ENCODE results near the gene NOTCH2. TPM values are rescaled to one million over a fixed set of nuclear protein-coding genes. Genes with fewer than 3 reads are reported as not detected.

NOTCH2 gene
- polyA plus RNA-seq, 3 donors from 2014 or later = 11.6 to 38.1 (median 16.7) TPM

DNA sequence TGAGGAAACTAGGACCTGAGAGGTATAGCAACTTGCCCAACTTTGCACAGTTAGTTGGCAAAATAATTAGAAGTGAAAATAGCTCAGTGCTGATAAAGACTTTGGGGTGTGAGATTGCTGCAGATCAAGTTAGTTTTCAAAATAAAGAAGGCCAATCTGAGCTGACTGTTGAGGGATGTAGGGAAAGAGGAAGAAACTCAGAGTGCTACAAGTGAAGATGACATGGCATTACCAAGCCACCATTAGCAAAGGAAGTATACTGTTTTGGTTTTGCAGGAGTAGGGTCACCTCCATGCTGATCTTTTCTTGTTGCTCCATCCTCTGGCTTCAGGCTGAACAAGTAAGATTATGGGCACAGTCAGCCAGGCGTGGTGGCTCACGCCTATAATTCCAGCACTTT, 94.5 kb downstream of the NOTCH2 start:
- Mint-ChIP-seq H3K27ac (peak overlapping the region in 3 of 6 donors; percentile 4 to 31 (median 16)), H3K4me1 (peaks cover 18 to 31% of the 10 kb centered on the region in 2 donors), H3K36me3 (peaks cover 5 to 25% (median 10%) of the 10 kb centered on the region in 3 donors), H3K9me3 (no peaks in the 10 kb centered on the region), H3K4me3 (no peak overlapping the region), H3K27me3 (ENCODE audit: low read depth in 3 of 3) (no peaks in the 10 kb centered on the region)
- no peak for DNase-seq

DNA sequence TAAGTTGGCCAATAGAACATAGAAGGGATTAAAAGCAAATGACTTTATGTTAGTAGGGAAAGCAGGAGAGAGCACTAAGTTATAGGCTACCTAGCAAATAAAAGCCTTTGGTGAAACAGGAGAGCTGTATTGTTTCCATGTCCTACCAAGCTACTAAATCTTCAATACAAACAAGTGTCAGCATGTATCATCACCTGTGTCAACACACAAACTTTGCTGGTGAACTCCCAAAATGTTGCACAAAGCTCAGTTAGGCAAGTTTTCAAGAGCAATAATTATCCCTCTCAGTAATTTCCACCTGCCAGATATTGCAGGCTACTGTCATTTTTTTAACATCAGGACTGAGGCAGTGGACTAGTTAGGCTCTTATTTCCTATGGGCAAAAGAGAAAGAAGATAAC, 95.4 kb downstream of the NOTCH2 start:
- Mint-ChIP-seq H3K4me1 (peaks cover 18 to 29% of the 10 kb centered on the region in 2 donors), H3K27ac (no peak overlapping the region), H3K9me3 (no peaks in the 10 kb centered on the region), H3K4me3 (no peak overlapping the region), H3K36me3 (peaks cover 5 to 25% (median 10%) of the 10 kb centered on the region in 3 donors), H3K27me3 (ENCODE audit: low read depth in 3 of 3) (no peaks in the 10 kb centered on the region)
- DNase-seq = no peak

DNA sequence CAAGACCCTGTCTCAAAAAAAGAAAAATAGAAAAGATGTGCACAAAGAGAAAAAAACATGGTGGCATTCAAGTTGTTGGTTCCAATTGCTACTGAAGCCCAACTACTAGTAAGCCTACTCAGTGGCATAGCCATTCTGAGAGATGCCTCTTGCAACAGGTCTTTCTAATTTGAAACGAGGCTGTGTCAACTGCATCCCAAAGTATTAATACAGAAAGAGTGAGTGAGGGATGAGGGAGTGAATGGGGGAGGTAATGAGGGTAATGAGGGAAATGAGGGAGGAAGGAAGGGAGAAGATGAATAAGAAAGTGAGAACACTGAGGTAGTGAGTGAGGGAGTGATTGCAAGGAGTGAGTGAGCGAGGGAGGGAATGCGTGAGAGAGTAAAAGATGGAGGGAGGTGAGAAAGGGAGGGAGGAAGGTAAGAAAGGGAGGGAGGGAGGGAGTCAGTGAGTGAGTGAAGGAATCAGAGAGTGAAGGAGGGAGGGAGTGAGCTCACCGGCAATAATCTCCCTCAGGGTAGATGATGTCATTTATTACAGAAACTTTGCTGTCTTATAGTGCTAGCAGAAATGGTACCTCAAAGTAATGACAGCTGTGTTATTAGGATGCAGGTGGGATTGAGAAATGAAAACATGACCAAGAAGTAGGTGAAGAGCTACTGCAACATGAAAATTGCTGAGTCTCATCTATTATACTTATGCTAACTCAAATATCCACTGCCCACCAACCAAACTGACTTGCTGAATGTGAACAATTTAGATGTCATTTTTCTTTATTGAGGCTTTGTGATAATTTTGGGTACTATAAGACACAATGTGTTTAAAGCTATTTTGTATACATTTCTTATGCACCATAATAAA, 97.5 kb downstream of the NOTCH2 start:
- no peaks in the 10 kb centered on the region for H3K9me3 Mint-ChIP-seq
- no peak overlapping the region for H3K4me3 Mint-ChIP-seq
- peaks cover 6 to 26% (median 9%) of the 10 kb centered on the region in 3 donors for H3K36me3 Mint-ChIP-seq
- DNase-seq = no peak
- peaks cover 8 to 17% of the 10 kb centered on the region in 2 donors for H3K4me1 Mint-ChIP-seq
- peak overlapping the region in 2 of 6 donors; percentile 16 to 24 for H3K27ac Mint-ChIP-seq
- H3K27me3 Mint-ChIP-seq (ENCODE audit: low read depth in 3 of 3) = no peaks in the 10 kb centered on the region

DNA sequence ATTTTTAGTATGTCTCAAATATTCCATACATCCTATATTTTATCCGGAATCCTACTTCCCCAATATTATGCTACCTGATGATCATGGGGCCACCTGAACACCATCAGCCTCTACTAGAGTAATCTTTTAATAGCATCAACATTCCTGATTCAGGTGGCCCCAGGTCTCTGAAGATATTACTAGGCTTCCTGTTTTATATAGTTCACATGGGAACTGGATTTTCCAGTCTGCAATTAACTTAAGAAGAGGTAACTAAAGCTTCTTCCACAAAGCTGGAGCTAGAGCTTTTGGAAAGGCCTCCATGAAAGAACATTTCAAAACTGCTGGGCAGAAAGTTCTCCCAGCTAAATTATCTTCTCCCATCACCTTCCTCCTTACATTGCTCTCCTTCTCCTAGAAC, 100.9 kb downstream of the NOTCH2 start:
- no peak for DNase-seq
- Mint-ChIP-seq H3K9me3 (no peaks in the 10 kb centered on the region), H3K27me3 (ENCODE audit: low read depth in 3 of 3) (no peaks in the 10 kb centered on the region), H3K27ac (peak overlapping the region in 4 of 6 donors; percentile 46 to 77 (median 62)), H3K4me1 (peaks cover 4 to 6% of the 10 kb centered on the region in 2 donors), H3K36me3 (peaks cover 29 to 45% (median 36%) of the 10 kb centered on the region in 3 donors), H3K4me3 (no peak overlapping the region)

DNA sequence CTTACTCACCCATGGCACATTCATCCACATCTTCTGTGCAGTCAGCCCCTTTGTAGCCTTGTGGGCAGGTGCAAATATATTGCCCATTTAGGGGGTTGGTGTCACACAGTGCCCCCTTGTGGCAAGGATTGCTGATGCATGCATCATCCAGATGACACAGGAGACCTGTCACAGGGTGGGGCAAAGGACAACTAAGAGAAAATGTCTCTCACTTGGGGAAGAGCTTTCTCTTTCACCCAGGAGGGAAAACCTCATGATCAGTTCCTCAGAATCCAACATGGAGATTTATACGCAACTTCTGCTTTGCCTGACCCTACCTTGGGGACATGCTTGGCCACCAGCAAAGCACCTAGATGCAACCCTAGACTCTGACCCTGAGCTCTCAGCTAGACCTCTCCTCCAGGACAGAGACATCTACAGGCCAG, 101.4 kb downstream of the NOTCH2 start:
- Mint-ChIP-seq H3K4me3 (no peak overlapping the region), H3K27ac (peak overlapping the region; percentile 36 to 79 (median 57)), H3K4me1 (peaks cover 4 to 6% of the 10 kb centered on the region in 2 donors), H3K9me3 (no peaks in the 10 kb centered on the region), H3K36me3 (peaks cover 30 to 48% (median 37%) of the 10 kb centered on the region in 3 donors), H3K27me3 (ENCODE audit: low read depth in 3 of 3) (no peaks in the 10 kb centered on the region)
- peak; percentile 50 to 59 (median 55) for DNase-seq

DNA sequence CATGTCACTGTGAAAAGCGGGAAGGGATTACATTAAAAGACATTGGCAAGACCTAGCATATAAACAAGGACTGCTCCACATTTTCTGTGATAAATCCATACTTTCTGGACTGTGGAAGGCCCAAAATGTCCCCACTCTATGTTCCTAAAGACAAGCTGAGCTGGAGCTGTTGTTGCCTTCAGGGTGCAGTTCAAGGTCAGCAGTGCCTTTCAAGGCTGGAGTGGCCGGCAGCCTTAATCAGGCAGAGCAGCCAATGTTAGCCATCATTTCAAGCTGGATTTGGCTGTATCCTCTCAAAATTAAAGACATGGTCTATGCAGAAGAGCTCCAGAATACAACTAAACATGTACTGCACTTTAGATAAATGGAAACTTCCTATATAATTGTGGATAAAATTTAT, 102.8 kb downstream of the NOTCH2 start:
- no peak for DNase-seq
- Mint-ChIP-seq H3K9me3 (no peaks in the 10 kb centered on the region), H3K27ac (no peak overlapping the region), H3K4me1 (peaks cover 4 to 6% of the 10 kb centered on the region in 2 donors), H3K4me3 (no peak overlapping the region), H3K36me3 (peaks cover 36 to 58% (median 40%) of the 10 kb centered on the region in 3 donors), H3K27me3 (ENCODE audit: low read depth in 3 of 3) (peaks cover 0 to 2% (median 0%) of the 10 kb centered on the region in 3 donors)

DNA sequence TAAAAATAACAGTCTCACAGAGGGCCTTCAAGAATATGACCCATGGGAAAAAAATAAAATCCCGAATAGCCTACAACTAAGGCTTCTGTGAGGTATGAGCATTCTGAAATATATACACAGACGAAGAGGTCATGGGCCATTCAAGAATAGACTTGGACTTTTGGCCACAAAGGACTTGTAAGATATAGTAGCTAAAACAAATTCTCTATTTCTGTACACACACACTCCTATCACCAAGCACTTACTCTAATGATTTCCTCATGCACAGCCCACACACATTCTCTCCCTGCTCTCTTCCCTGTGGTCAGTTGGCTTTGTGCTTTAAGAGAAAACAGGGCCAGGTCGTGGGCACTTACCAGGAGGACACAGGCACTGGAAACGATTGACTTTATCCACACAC, 103.4 kb downstream of the NOTCH2 start:
- Mint-ChIP-seq H3K4me3 (no peak overlapping the region), H3K4me1 (peaks cover 4 to 6% of the 10 kb centered on the region in 2 donors), H3K27ac (peak overlapping the region in 1 of 6 donors; percentile 33), H3K9me3 (no peaks in the 10 kb centered on the region), H3K27me3 (ENCODE audit: low read depth in 3 of 3) (peaks cover 0 to 2% (median 0%) of the 10 kb centered on the region in 3 donors), H3K36me3 (peaks cover 36 to 52% (median 43%) of the 10 kb centered on the region in 3 donors)
- DNase-seq = no peak

DNA sequence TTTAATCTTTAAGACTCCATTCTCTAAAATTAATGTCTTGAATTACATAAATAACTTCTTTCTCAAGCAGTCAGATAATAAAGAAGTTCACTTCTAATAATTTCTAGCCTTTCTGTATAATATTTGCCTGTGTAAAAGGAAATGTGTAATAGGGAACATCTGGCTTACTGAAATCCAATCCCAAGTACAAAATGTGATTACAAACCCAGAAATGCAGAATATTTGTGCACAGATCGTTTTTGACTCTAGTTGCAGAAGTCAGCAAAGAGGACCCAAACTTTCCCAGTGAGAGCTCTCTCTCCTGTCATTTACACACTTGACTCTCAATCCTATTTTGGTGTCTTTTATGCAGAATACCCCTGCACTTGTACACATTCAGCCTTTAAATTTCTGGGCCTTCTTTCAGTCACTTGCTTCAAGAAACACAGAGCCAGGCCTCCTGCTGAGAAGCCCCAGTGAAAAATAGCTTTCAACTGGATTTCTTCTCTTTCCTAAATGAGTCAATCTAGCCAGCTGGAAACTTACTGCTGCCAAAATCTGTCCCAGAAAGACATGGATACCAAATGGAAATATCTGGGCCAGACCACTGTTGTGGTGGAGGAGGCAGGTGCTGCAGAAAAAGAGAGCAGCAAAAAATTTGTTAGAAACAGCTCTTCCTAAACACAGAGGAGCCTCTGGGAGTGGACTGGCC, 104.6 kb downstream of the NOTCH2 start:
- Mint-ChIP-seq H3K9me3 (no peaks in the 10 kb centered on the region), H3K27ac (peak overlapping the region in 2 of 6 donors; percentile 5 to 65), H3K4me3 (no peak overlapping the region), H3K27me3 (ENCODE audit: low read depth in 3 of 3) (peaks cover 0 to 2% (median 0%) of the 10 kb centered on the region in 3 donors), H3K36me3 (peaks cover 34 to 46% (median 44%) of the 10 kb centered on the region in 3 donors), H3K4me1 (peaks cover 4 to 6% of the 10 kb centered on the region in 2 donors)
- no peak for DNase-seq

DNA sequence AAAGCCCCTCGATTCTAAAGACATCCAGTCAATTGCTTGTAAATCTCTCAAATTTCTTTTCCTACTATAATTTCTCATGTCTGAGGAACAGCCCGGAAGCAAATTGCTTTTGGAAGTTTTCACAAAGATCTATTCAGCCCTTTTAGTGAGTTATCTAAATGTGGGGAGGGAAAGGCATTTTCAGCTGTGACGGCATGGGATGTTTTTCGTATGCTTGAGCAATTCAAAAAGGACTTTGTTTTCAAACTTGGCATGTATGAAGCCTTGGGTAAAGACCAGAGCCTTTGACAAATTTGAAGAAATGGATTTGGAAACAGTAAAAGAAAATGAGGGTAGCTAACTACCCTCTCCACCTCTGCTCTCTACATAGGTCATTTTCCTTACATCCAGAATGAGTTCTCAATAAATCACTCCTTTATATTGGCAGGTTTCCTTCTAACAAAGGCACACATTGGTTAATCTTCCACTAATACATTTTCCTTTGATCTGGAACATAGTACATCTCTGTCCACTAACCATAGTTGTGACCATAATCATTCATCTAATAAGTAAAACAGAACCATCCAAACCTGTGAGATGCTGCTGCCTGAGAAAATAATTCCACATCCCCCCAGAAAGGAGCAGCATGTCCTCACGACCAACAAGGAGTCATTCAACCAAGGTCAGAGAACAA, 107.0 kb downstream of the NOTCH2 start:
- Mint-ChIP-seq H3K36me3 (peaks cover 34 to 55% (median 48%) of the 10 kb centered on the region in 3 donors), H3K9me3 (no peaks in the 10 kb centered on the region), H3K4me3 (no peak overlapping the region), H3K27ac (no peak overlapping the region), H3K27me3 (ENCODE audit: low read depth in 3 of 3) (peaks cover 0 to 2% (median 0%) of the 10 kb centered on the region in 3 donors), H3K4me1 (peaks cover 0 to under 1% of the 10 kb centered on the region in 2 donors)
- no peak for DNase-seq

DNA sequence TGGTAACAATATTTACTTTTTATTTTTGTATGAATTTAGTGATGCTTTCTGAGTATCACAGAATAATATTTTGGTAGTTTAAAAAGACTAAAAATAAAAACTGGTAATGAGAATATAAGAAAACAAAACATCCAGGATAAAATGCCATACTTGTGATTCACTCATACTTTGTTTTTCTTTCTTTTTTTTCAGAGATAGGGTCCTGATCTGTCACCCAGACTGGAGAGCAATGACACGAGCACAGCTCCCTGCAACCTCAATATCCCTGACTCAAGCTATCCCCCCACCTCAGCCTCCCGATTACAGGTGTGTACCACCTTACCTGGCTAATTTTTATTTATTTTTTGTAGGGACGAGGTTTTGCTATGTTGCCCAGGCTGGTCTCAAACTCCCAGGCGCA, 109.0 kb downstream of the NOTCH2 start:
- H3K36me3 Mint-ChIP-seq = peaks cover 24 to 46% (median 39%) of the 10 kb centered on the region in 3 donors
- peaks cover 4 to 18% of the 10 kb centered on the region in 2 donors for H3K4me1 Mint-ChIP-seq
- no peak overlapping the region for H3K4me3 Mint-ChIP-seq
- no peak overlapping the region for H3K27ac Mint-ChIP-seq
- H3K27me3 Mint-ChIP-seq (ENCODE audit: low read depth in 3 of 3) = peaks cover 0 to 2% (median 0%) of the 10 kb centered on the region in 3 donors
- DNase-seq = no peak
- H3K9me3 Mint-ChIP-seq = no peaks in the 10 kb centered on the region

DNA sequence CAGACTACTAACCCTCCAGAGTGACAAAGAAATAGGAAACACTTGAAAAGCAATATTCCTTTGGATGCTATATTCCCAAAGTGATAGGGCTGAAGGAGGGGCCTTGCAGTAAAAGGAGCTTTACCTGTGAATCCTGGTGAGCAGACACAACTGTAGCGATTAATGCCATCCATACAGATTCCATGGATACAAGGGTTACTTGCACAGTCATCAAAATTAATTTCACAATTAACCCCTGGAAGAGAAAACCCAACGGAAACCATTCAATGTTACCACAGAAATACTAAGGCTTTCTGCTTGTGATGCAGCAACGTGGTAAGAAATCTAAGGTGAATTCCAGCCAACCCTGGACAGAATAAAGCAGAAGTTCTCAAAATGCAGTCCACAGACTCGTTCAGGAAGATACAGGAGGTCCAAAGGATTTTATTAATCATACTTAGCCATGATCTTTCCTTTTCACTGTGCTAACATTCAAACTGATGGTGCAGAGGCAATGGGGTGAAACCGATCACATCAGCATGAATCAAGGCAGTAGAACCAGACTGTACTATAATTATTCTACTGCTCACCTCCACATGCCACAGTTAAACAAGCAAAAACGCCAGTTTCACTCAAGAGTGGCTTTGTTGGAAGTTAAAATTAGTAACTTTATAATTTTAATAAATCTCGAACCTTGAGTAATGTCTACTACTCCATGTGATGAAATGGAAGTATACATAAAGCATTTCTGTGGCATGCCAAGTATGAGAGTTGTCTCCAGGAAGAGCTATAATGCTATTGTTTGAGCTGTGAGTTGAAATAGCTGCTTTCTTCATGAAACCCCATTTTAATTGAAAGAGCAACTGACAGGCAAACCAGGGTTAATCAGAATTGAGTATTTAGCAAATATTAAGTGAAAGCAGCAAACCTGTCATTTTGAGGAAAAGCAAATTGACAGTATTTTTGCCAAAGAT, 109.9 kb downstream of the NOTCH2 start:
- no peak for DNase-seq
- Mint-ChIP-seq H3K4me3 (no peak overlapping the region), H3K27ac (no peak overlapping the region), H3K36me3 (peaks cover 15 to 44% (median 34%) of the 10 kb centered on the region in 3 donors), H3K27me3 (ENCODE audit: low read depth in 3 of 3) (peaks cover 0 to 2% (median 0%) of the 10 kb centered on the region in 3 donors), H3K4me1 (peaks cover 4 to 18% of the 10 kb centered on the region in 2 donors), H3K9me3 (no peaks in the 10 kb centered on the region)

DNA sequence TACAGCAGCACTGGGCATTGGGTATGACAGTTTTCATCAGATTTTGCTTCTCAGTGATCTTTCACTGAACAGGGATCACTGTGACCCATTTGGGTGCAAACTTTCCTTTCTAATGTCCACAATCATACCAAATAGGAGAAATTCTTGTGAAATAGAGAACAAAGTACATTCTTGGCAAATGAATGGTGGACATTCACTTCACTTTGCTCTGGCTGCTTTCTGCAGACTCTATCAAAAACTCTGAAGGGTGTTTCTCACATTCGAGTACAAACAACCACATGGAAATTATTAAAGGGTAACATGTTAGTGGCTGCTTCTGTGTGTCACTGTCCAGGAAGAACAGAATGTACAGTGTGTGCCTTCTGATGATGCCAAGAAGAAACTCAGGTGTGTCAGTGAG, 111.2 kb downstream of the NOTCH2 start:
- peaks cover 10 to 43% (median 32%) of the 10 kb centered on the region in 3 donors for H3K36me3 Mint-ChIP-seq
- no peaks in the 10 kb centered on the region for H3K9me3 Mint-ChIP-seq
- H3K4me3 Mint-ChIP-seq = no peak overlapping the region
- H3K27me3 Mint-ChIP-seq (ENCODE audit: low read depth in 3 of 3) = peaks cover 0 to 2% (median 0%) of the 10 kb centered on the region in 3 donors
- no peak for DNase-seq
- H3K27ac Mint-ChIP-seq = peak overlapping the region in 1 of 6 donors; percentile 52
- H3K4me1 Mint-ChIP-seq = peaks cover 4 to 18% of the 10 kb centered on the region in 2 donors

All from immature natural killer cell (primary cell).